ENCODE data around the gene FUT2.

- TF ChIP-seq POLR2A (IDR thresholded peaks at IDR 0.05) (no peak), CTCF (IDR thresholded peaks at IDR 0.05) (no peak)
These were observed 21.0 kb downstream of the FUT2 start for GRCh38 chr19:48716562-48717291.

Data from thyroid gland (tissue), 4 donors.